ENCODE data around the gene LANCL2. TPM values are rescaled to one million over a fixed set of nuclear protein-coding genes. Genes with fewer than 3 reads are reported as not detected.
"Not testable (repeated sequence)": the region's sequence is repeated elsewhere in the genome, so short reads cannot be mapped to it uniquely, and the experiment has no call there.

The LANCL2 gene
- total and polyA plus RNA-seq, 4 donors: 6.3 to 14.4 (median 9.9) TPM

DNA sequence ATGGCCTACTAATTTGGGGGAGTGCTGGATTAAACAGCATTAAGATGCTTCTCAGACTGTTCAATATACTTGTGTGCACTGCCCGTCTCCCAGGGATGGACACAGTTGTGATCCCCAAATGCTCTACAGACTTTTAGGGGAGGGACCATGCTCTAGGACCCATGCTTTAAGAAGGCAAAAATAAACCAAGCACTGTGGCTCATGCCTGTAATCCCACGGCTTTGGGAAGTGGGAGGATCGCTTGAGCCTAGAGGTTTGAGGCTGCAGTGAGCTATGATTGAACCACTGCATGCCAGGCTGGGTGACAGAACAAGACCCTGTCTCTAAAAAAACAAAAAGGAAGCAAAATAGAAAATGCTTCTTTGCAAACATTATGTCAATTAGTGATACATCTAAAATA lies 104.6 kb downstream of the LANCL2 start:
- peaks cover 0 to 11% (median 0%) of the 10 kb centered on the region in 4 donors for H3K9me3 ChIP-seq (ENCODE audit: control insufficient read depth in 4 of 4, insufficient read depth in 3 of 4, low read length in 3 of 4)
- H3K27ac ChIP-seq (ENCODE audit: low read depth in 1 of 2, low read length in 1 of 2): peak overlapping the region in 1 of 2 donors; percentile 20
- whole genome bisulfite sequencing, 2 donors: 59 to 61% methylated on average over 3 of the region's 3 CpGs
- TF ChIP-seq, protein P1, sequence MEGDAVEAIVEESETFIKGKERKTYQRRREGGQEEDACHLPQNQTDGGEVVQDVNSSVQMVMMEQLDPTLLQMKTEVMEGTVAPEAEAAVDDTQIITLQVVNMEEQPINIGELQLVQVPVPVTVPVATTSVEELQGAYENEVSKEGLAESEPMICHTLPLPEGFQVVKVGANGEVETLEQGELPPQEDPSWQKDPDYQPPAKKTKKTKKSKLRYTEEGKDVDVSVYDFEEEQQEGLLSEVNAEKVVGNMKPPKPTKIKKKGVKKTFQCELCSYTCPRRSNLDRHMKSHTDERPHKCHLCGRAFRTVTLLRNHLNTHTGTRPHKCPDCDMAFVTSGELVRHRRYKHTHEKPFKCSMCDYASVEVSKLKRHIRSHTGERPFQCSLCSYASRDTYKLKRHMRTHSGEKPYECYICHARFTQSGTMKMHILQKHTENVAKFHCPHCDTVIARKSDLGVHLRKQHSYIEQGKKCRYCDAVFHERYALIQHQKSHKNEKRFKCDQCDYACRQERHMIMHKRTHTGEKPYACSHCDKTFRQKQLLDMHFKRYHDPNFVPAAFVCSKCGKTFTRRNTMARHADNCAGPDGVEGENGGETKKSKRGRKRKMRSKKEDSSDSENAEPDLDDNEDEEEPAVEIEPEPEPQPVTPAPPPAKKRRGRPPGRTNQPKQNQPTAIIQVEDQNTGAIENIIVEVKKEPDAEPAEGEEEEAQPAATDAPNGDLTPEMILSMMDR (IDR thresholded peaks at IDR 0.05; ENCODE audit: control extremely low read depth, extremely low read depth): no peak
- peaks cover 0 to 3% (median 1%) of the 10 kb centered on the region in 4 donors for H3K36me3 ChIP-seq (ENCODE audit: control insufficient read depth in 4 of 4, insufficient read depth in 4 of 4, low read length in 4 of 4)
- ATAC-seq (ENCODE audit: insufficient read depth, low FRiP score) (no peak), DNase-seq (no peak)
- H3K4me1 ChIP-seq (ENCODE audit: control insufficient read depth in 5 of 5, insufficient read depth in 5 of 5, low read length in 5 of 5): peaks cover 0 to 7% (median 0%) of the 10 kb centered on the region in 5 donors
- no peaks in the 10 kb centered on the region for H3K27me3 ChIP-seq (ENCODE audit: control insufficient read depth in 3 of 3, insufficient read depth in 3 of 3, low read length in 2 of 3)
- H3K9ac ChIP-seq (ENCODE audit: insufficient read depth in 1 of 2, low read length in 2 of 2): no peak overlapping the region
- H3K4me3 ChIP-seq: no peak overlapping the region

DNA sequence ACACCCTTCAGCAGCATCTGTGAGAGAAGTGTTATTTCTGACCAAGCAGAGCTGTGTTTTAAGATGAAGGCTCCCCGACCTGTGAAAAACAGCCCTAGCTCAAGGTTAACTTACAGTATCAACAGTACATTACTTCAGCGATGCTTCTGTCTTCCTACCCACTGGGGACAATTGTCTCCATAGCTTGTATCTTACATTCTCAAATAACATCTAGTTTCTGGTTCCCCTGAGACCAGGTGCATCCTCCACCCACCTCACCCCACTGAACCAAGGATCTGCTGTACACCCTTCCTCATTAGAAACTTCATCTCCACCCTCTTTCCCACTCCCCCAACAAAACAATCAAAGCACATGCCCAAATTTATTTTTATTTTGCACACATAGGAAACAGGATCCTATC lies 105.1 kb downstream of the LANCL2 start:
- Histone ChIP-seq H3K27me3 (ENCODE audit: control insufficient read depth in 3 of 3, insufficient read depth in 3 of 3, low read length in 2 of 3) (no peaks in the 10 kb centered on the region), H3K27ac (ENCODE audit: low read depth in 1 of 2, low read length in 1 of 2) (no peak overlapping the region), H3K9ac (ENCODE audit: insufficient read depth in 1 of 2, low read length in 2 of 2) (no peak overlapping the region), H3K9me3 (ENCODE audit: control insufficient read depth in 4 of 4, insufficient read depth in 3 of 4, low read length in 3 of 4) (peaks cover 0 to 11% (median 0%) of the 10 kb centered on the region in 4 donors), H3K4me1 (ENCODE audit: control insufficient read depth in 5 of 5, insufficient read depth in 5 of 5, low read length in 5 of 5) (peaks cover 0 to 7% (median 0%) of the 10 kb centered on the region in 5 donors), H3K4me3 (no peak overlapping the region), H3K36me3 (ENCODE audit: control insufficient read depth in 4 of 4, insufficient read depth in 4 of 4, low read length in 4 of 4) (peaks cover 0 to 3% (median under 1%) of the 10 kb centered on the region in 4 donors)
- DNase-seq: no peak
- ATAC-seq (ENCODE audit: insufficient read depth, low FRiP score): no peak
- TF ChIP-seq, protein P1 (IDR thresholded peaks at IDR 0.05; ENCODE audit: control extremely low read depth, extremely low read depth): no peak
- 75 to 85% methylated on average over 2 of the region's 2 CpGs for WGBS, 2 donors

DNA sequence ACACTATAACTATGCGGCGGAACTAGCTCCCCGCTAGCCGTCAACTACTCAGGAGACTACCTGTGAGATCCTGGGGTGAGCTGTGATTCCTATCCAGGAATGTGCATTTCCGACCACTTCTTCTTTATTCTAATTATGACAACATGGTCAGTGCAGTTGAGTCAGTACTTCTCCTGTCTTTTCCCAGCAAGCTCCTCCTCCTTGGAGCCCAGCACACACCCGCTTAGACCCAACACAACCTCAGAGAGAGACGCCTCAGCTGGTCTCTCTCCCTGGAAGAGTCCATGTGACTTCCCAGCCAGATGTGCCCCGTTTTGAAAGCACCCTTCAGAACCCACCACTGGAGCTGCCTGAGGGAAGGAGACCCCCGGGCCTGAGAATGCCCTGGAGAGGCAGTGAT lies 106.5 kb downstream of the LANCL2 start:
- H3K4me1 ChIP-seq (ENCODE audit: control insufficient read depth in 5 of 5, insufficient read depth in 5 of 5, low read length in 5 of 5); H3K36me3 ChIP-seq (ENCODE audit: control insufficient read depth in 4 of 4, insufficient read depth in 4 of 4, low read length in 4 of 4); H3K9ac ChIP-seq (ENCODE audit: insufficient read depth in 1 of 2, low read length in 2 of 2); H3K27me3 ChIP-seq (ENCODE audit: control insufficient read depth in 3 of 3, insufficient read depth in 3 of 3, low read length in 2 of 3); H3K4me3 ChIP-seq; DNase-seq; H3K27ac ChIP-seq (ENCODE audit: low read depth in 1 of 2, low read length in 1 of 2); ATAC-seq (ENCODE audit: insufficient read depth, low FRiP score); H3K9me3 ChIP-seq (ENCODE audit: control insufficient read depth in 4 of 4, insufficient read depth in 3 of 4, low read length in 3 of 4): not testable (repeated sequence)
- WGBS, 2 donors: 91 to 94% methylated on average over 4 to 5 of the region's 9 CpGs

DNA sequence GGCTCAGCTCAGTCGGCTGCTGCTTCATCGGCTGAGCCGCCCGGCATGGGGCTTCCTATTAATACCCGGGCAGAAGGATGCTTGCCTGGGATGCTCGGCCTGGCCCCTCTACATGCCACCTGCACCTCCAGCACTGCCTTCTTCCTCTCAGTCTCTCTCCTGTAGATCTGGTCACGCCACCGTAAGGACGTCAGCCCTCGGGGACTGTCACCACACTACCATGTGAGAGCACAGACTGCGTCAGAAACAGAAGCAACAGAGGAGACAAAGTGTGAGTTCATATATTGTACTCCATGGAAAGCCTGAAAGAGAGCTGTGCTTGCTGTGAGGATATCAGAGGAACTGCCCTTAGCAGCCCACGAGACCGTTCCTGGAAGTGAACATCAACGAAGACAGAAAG lies 107.3 kb downstream of the LANCL2 start:
- WGBS, 2 donors: 93 to 96% methylated on average over 5 to 6 of the region's 14 CpGs
- not testable (repeated sequence) for DNase-seq; H3K36me3 ChIP-seq (ENCODE audit: control insufficient read depth in 4 of 4, insufficient read depth in 4 of 4, low read length in 4 of 4); H3K27ac ChIP-seq (ENCODE audit: low read depth in 1 of 2, low read length in 1 of 2); H3K9ac ChIP-seq (ENCODE audit: insufficient read depth in 1 of 2, low read length in 2 of 2); H3K9me3 ChIP-seq (ENCODE audit: control insufficient read depth in 4 of 4, insufficient read depth in 3 of 4, low read length in 3 of 4); H3K4me1 ChIP-seq (ENCODE audit: control insufficient read depth in 5 of 5, insufficient read depth in 5 of 5, low read length in 5 of 5); H3K4me3 ChIP-seq; ATAC-seq (ENCODE audit: insufficient read depth, low FRiP score); H3K27me3 ChIP-seq (ENCODE audit: control insufficient read depth in 3 of 3, insufficient read depth in 3 of 3, low read length in 2 of 3)
